ENCODE data around the gene ADRA2C.

DNA sequence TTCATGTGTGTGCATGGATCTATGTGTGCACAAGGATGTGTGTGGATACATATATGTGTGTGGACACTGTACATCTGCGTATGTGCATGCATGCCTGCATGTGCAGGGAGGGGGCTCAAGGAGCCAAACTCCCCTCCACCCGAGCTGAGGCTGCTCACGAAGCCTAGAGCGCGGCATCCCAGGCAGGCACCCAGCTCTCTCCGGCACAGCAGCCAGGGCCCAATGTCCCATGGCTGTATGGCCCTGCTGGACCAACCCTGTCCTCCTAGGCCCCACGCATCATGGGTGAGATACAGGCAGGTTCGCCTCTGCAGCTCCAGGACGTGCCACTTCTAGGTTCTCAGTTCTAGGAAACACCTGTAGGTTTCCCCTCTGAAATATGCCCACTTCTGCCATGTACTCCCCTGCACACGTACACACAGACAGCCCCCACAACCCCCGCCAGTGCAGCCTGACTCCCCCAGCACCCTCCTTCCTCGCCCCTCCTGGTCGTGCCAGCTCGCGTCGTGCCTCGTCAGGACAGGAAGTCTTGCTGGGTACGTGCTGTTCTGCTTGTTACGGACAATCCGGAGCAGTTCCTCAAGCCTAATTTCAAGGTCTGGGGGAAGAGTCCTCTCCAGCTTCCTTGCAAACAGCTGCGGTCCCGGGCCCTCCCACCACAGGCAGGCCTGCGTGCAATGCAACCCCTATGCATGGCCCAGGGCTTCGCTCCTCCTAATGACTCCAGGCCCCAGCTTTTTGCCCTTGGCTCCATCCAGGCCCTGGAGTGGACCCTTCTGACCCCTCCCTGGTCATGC, 3.2 kb upstream of the ADRA2C start:
- TF ChIP-seq EZH2 (IDR thresholded peaks at IDR 0.05): no peak
- no peak for TF ChIP-seq POLR2AphosphoS5 (IDR thresholded peaks at IDR 0.05; ENCODE audit: borderline replicate concordance, low read depth, low read length)
